Kidney epithelial cell (primary cell): ENCODE measurements around the gene NFIA. TPM values are rescaled to one million over a fixed set of nuclear protein-coding genes. Genes with fewer than 3 reads are reported as not detected.

Source experiments
- DNase-seq: peaks from one replicate; pipeline ENCODE4 v3.0.0-alpha.2; 2010; ENCODE audit warnings: low read depth
- H3K27me3 ChIP-seq: 2 replicates; pipeline ENCODE4 v1.6.0; 2011; ENCODE audit warnings: low read length; ENCODE audit not compliant: control insufficient read depth, insufficient read depth
- H3K36me3 ChIP-seq: 2 replicates; pipeline ENCODE4 v1.5.1; 2011; ENCODE audit warnings: low read length; ENCODE audit not compliant: control insufficient read depth, insufficient read depth
- H3K4me3 ChIP-seq: 2 replicates; pipeline ENCODE4 v1.5.1; 2011; ENCODE audit warnings: low read depth, mild to moderate bottlenecking, control low read depth, low read length
- CTCF ChIP-seq: IDR thresholded peaks from 2 replicates; pipeline ENCODE4 v1.5.1; 2011; ENCODE audit warnings: mild to moderate bottlenecking, moderate library complexity, low read length, control low read depth, inconsistent platforms; ENCODE audit not compliant: insufficient read depth, poor library complexity, severe bottlenecking
- total RNA-seq: library from RNA; depleted of rRNA; stranded (reverse); fragments of >200 nt; gene quantifications from 2 replicates; pipeline ENCODE4 v1.2.3, GENCODE V29; 2015

The NFIA gene
- total RNA-seq, 1 donor from 2014 or later: 3.5 TPM

DNA sequence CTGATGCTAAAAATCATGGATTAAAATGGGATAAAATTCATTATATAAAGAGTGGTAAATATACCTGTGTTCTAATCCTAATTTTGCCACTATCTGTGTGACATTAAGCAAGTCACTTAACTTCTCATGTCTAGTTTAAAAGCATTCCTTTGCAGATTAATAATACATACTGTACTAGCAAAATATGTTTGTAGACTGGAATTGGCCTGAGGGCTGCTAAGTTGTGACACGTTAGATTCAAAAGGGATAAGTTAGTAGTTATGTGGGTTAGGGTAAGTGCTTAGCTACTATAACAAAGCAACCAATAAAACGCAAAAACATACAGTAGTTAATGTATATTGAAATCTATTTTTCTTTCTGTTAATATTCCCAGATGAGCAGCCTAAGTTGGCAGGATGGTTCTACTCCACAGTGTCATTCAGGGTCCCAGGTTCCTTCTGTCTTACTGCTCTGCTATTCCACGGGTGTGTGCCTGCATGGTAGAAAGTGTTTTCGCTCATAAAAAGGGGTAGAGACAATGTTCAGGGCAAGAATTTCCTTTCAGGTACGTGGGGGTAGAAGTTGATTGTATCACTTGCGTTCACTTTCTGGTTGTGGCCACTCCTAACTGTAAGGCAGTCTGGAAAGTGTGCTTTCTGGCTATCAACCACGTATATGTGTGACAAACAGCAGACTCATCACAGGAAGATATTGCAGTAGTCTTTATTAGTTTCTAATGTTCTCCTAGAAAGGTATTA is 239.8 kb downstream of the NFIA start:
- no peak for DNase-seq
- H3K4me3 ChIP-seq: no peak overlapping the region
- H3K27me3 ChIP-seq: no peaks in the 10 kb centered on the region
- H3K36me3 ChIP-seq: no peaks in the 10 kb centered on the region
- no peak for TF ChIP-seq CTCF

DNA sequence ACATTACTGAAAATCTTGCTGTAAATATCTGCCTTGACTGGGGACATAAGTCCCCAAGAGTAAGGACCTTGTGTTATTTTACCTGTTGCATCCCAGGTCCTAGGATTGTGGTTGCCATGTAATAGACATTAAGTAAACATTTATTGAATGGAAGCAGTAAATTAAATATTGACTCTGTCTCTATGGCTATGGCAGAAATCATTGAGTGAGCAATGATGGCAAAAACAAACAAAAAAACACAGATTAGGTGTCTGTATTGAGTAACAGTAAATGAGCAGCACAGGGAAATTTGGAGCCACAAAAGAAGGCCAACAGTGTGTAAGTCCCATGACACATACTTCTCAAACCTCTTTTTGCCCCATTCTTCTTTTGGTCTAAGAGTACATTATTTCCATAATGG is 240.4 kb downstream of the NFIA start:
- no peak for DNase-seq
- Histone ChIP-seq H3K27me3 (no peaks in the 10 kb centered on the region), H3K36me3 (no peaks in the 10 kb centered on the region), H3K4me3 (no peak overlapping the region)
- no peak for TF ChIP-seq CTCF

GRCh38 chr1:61323681-61324328 is 241.4 kb downstream of the NFIA start:
- TF ChIP-seq CTCF: no peak
- no peak for DNase-seq
- Histone ChIP-seq H3K4me3 (no peak overlapping the region), H3K27me3 (no peaks in the 10 kb centered on the region), H3K36me3 (no peaks in the 10 kb centered on the region)

- H3K36me3 ChIP-seq: no peaks in the 10 kb centered on the region
- H3K4me3 ChIP-seq: no peak overlapping the region
- no peak for DNase-seq
- no peak for TF ChIP-seq CTCF
- H3K27me3 ChIP-seq: no peaks in the 10 kb centered on the region
These were observed 244.4 kb downstream of the NFIA start for GRCh38 chr1:61326713-61327112.

GRCh38 chr1:61327436-61327835 is 245.1 kb downstream of the NFIA start:
- no peak overlapping the region for H3K4me3 ChIP-seq
- DNase-seq: no peak
- TF ChIP-seq CTCF: no peak
- H3K27me3 ChIP-seq: no peaks in the 10 kb centered on the region
- no peaks in the 10 kb centered on the region for H3K36me3 ChIP-seq
